Calu3 (cell line): ENCODE measurements around the gene USF2. TPM values are rescaled to one million over a fixed set of nuclear protein-coding genes. Genes with fewer than 3 reads are reported as not detected.
A peak's percentile ranks its signal among the peaks of the same experiment; 100 is the strongest.

Experiments
- BruUV-seq: library from RNA; stranded (reverse); fragments of 400-500 nt; replicated peaks from 2 replicates; lab custom pipeline; 2021; lab: Mats Ljungman, UMichigan
- CTCF ChIA-PET: fragments of 300-600 bp; sonication (Branson Sonifier 250); formaldehyde crosslinking; loops from one replicate; lab custom pipeline; 2022; ENCODE audit warnings: antibody characterized with exemption; lab: Charles Lee
- DNase-seq: peaks from one replicate; pipeline ENCODE4 v3.0.0; 2022
- H3K27ac Mint-ChIP-seq: one replicate; pipeline ENCODE4 v1.8.0; 2022; ENCODE audit warnings: mixed read lengths; ENCODE audit not compliant: unreplicated experiment
- H3K27me3 Mint-ChIP-seq: one replicate; pipeline ENCODE4 v1.8.0; 2022; ENCODE audit warnings: mixed read lengths; ENCODE audit not compliant: unreplicated experiment
- H3K36me3 Mint-ChIP-seq: one replicate; pipeline ENCODE4 v1.8.0; 2022; ENCODE audit warnings: mild to moderate bottlenecking, moderate library complexity, mixed read lengths; ENCODE audit not compliant: insufficient read depth, unreplicated experiment
- H3K4me1 Mint-ChIP-seq: one replicate; pipeline ENCODE4 v1.8.0; 2022; ENCODE audit warnings: mild to moderate bottlenecking, low read depth, mixed read lengths; ENCODE audit not compliant: unreplicated experiment
- H3K4me3 Mint-ChIP-seq: one replicate; pipeline ENCODE4 v1.8.0; 2022; ENCODE audit warnings: mild to moderate bottlenecking, low read depth, moderate library complexity, mixed read lengths; ENCODE audit not compliant: unreplicated experiment
- H3K9me3 Mint-ChIP-seq: one replicate; pipeline ENCODE4 v1.8.0; 2022; ENCODE audit warnings: low read depth, mixed read lengths; ENCODE audit not compliant: unreplicated experiment
- CTCF ChIP-seq: fragments of 200-600 bp; IDR thresholded peaks from one replicate; pipeline ENCODE4 v1.8.0; 2022; ENCODE audit warnings: antibody characterized with exemption; ENCODE audit not compliant: unreplicated experiment
- intact Hi-C: fragments of 100-400 bp; cut with micrococcal nuclease; formaldehyde crosslinking; loops from one replicate; pipeline ENCODE4 v1.10.0; 2022; ENCODE audit not compliant: unreplicated experiment
- total RNA-seq: library from RNA; stranded (reverse); gene quantifications from 2 replicates; pipeline ENCODE4 v1.2.3, GENCODE V29; 2022

Gene USF2
- total RNA-seq, 1 experiment from 2014 or later, result 127 TPM

DNA sequence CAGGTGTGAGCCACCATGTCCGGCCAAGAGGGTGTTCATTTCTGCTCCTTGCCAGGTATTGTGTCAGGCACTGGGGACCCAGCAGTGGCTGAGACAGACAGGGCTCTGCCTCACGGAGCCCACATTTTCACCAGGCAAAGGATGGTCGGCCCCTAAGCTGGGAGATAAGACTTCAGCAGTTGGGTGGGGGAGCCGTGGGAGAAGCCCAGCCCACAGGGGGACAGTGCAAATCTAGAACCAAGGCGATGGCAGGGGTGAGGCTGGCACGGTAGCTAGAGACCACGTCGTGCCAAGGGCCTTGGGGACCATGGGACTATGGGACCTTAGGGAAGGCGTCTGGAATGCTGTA lies 11.7 kb upstream of the USF2 start:
- no peak for TF ChIP-seq CTCF
- Mint-ChIP-seq H3K4me1 (peaks cover 31% of the 10 kb centered on the region), H3K4me3 (no peak overlapping the region), H3K9me3 (no peaks in the 10 kb centered on the region), H3K27ac (peak overlapping the region; percentile 15), H3K27me3 (no peaks in the 10 kb centered on the region), H3K36me3 (peaks cover 94% of the 10 kb centered on the region)
- BruUV-seq, result no TSS peak
- CTCF ChIA-PET, result no interaction called here
- no peak for DNase-seq
- intact Hi-C loops, result no loop called here

- Mint-ChIP-seq H3K9me3 (no peaks in the 10 kb centered on the region), H3K4me3 (no peak overlapping the region), H3K36me3 (peaks cover 93% of the 10 kb centered on the region), H3K27ac (peak overlapping the region; percentile 58), H3K27me3 (no peaks in the 10 kb centered on the region), H3K4me1 (peaks cover 16% of the 10 kb centered on the region)
- no peak for TF ChIP-seq CTCF
- CTCF ChIA-PET, result no interaction called here
- intact Hi-C loops, result no loop called here
- no TSS peak for BruUV-seq
- no peak for DNase-seq
Observed at GRCh38 chr19:35260694-35261304, 8.0 kb upstream of the USF2 start.

DNA sequence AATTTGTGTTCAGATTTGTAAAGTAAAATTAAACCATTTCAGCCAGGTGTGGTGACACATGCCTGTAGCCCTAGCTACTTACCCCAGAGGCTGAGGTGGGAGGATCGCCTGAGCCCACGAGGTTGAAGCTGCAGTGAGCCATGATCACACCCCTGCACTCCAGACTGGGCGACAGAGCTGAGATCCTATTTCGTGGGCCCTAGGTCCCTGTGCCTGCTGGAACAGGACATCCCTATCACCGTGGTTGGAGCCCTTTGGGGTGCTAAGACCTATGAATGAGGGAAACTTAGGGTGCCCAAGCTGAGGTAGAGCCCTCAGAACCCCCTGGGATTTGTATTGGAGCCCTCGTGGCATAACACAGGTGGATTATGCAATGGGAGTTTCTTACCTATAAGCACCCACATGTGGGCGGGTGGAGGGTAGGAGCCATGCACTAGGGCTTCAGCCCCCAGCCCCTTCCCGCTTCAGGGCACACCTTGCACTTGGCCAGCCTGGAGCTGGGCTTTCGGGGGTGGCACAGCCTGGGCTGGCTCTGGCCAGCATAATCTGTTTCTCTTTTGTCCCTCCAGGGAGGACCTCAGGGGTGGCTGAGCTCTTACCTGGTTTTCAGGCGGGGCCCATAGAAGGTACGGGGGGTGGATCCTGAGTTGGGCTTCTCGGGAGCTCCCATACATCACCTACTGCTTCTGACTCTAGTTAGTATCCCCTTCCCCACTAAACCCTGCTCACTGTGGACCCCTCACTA lies 7.2 kb upstream of the USF2 start:
- DNase-seq, result no peak
- H3K27me3 Mint-ChIP-seq, result no peaks in the 10 kb centered on the region
- no TSS peak for BruUV-seq
- H3K27ac Mint-ChIP-seq, result peak overlapping the region; percentile 58
- no peak for TF ChIP-seq CTCF
- H3K9me3 Mint-ChIP-seq, result no peaks in the 10 kb centered on the region
- no peak overlapping the region for H3K4me3 Mint-ChIP-seq
- H3K4me1 Mint-ChIP-seq, result peaks cover 17% of the 10 kb centered on the region
- intact Hi-C loops, result no loop called here
- peaks cover 93% of the 10 kb centered on the region for H3K36me3 Mint-ChIP-seq
- CTCF ChIA-PET, result no interaction called here

DNA sequence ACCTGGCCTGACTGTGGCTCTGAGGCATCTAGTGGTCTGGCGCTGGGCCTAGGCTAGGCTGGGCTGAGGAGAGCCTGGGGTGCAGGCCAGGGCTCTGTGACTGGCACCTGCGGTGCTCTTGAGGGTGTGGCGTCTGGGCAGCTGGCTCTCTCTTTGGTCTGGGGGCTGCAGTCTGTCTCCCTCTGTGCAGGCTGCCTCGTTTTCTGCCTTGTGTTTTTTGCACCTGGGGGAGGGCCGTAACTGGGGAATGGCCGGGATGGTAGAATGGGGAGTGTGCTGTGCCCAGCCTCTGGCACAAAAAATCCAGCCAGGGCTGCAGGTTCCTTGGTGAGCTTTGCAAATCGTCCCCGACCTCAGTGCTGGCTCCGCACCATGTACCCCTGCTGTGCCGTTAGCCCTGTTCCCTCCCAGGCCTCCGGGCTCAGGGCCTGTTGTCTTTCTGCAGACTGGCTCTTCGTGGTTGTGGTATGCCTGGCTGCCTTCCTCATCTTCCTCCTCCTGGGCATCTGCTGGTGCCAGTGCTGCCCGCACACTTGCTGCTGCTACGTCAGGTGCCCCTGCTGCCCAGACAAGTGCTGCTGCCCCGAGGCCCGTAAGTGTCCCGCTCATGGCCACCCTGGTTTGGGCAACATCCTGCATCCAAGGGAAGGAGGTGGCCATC lies 6.5 kb upstream of the USF2 start:
- Mint-ChIP-seq H3K27ac (no peak overlapping the region), H3K9me3 (no peaks in the 10 kb centered on the region), H3K4me3 (no peak overlapping the region), H3K27me3 (no peaks in the 10 kb centered on the region), H3K36me3 (peaks cover 93% of the 10 kb centered on the region), H3K4me1 (peaks cover 17% of the 10 kb centered on the region)
- no peak for DNase-seq
- CTCF ChIA-PET, result no interaction called here
- no peak for TF ChIP-seq CTCF
- no TSS peak for BruUV-seq
- intact Hi-C loops, result no loop called here
